Activated gamma-delta T cell (primary cell): ENCODE measurements around the gene SND1.

ENCODE experiments used
- DNase-seq: peaks from one replicate; lab custom pipeline; 2025; lab: John Stamatoyannopoulos, UW

SND1 gene

DNA sequence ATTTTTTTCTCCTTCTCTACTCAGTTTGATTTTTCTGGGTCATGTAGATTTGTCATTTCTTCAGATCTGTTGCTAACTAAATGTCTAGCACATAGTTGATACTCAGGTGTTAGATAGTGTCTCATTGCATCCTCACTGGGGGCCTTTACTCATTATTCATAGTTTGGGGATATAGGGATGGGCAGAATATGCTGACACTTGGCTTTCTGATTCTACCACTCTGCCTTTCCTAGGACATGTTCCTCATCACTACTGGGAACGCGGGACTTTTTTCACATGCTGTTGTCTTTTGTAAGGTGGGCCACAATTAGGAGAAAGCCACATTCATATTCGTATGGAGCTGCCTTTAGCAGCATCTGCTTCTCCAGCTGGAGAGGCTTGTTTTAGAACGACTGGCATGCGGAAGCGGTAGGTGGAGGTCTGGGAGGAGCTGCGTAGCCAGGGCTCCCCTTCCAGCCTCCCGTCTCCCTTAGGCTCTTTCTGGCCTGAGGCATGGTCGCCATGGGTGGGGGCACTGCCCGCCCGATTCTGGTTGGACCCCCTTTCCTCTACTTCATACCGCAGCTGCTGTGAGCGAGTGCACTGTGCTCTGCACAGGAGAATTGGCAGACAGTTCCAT, 78.8 kb downstream of the SND1 start:
- DNase-seq, result no peak

DNA sequence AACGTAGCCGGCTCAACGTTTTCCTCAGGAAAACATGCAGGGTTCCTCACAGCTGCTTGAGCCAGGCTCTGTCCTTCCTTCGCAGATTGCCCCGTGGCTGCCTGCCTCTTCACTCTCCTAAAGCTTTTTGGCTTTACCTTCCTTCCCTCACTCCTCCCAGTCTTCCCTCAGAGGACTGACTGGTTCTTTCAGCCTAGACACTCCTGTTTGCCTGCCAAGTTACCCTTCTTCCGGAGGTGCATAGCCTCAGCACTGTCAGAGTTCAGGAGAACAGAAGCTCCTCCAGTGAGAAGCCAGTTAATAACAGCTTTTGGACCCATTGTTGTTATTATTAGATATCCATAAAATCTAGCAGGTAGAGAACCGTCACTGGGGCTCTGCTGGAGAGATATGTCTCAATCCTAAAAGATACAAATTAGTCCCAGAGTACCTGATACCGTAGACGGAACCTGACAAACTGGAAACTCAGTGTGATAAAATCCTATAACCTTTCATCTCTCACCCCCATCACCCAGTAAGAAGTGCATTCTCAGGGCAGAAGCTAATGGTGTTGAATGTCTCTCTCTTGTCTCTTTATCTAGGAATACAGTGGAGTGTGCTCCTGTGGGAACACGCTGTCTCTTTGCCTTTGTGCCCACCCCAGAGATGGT, 79.6 kb downstream of the SND1 start:
- DNase-seq, result no peak

GRCh38 chr7:127732306-127732705, 80.3 kb downstream of the SND1 start:
- DNase-seq, result no peak

DNA sequence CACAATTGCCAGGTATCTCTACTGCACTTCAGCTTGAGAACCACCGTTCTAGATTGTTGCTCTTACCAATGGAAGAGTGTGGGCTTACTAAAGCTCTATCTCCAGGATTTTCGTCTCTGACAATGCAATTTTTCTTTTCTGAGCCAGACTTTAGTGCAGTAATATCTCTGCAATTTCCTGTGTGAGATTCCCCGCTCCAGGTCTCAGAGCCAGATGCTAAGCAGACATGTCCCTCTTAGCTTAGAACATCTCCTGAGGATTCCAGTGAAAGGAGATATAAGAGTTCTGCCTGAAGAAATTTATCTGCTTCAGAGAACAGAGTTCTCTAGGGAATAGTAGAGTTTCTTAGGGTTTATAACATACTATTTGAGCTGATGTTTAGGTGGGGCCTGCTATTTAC, 82.0 kb downstream of the SND1 start:
- DNase-seq, result no peak

- DNase-seq, result no peak
Measured at GRCh38 chr7:127736511-127736910, 84.5 kb downstream of the SND1 start.

- no peak for DNase-seq
Measured at GRCh38 chr7:127738859-127739258, 86.9 kb downstream of the SND1 start.

- DNase-seq, result no peak
Measured at GRCh38 chr7:127741764-127742375, 89.9 kb downstream of the SND1 start.

DNA sequence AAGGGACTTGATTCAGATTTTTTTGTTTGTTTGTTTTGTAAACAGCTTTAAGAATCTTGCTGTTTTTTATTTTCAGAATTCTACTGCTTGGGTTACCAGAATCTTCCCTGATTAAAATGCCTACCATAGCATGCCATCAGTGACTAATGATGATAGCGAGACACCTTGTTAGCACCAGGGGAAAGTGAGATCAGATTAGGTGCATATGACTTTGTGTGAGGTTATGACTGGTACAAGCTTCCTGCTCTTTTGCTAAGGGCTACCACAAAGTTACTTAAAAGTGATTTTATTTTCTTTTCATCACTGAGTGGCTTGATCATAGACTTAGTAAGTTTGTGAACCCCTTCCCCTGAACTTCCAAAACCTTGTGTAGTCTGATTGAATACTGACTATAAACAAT, 93.5 kb downstream of the SND1 start:
- no peak for DNase-seq

GRCh38 chr7:127751062-127751461, 99.1 kb downstream of the SND1 start:
- DNase-seq, result no peak

- DNase-seq, result no peak
Measured at GRCh38 chr7:127751490-127752448, 99.8 kb downstream of the SND1 start.

DNA sequence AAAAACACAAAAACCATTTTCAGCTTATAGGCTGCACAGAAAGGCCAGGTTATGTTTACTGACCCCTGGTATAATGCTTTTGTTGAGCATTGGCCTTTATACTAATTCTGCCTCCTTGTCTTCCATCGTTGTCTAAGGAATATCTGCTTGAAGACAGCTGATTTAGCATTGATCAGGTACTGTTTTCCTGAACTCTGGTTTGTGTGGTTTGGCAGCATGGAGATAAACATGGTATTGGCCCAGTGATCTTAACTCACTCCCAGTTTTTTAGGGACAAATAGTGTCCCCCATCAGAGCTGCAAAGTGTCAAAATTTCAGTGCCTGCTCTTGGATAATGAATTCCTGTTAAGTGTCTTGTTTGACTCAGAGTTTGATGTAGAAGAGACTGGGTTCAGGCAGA, 100.8 kb downstream of the SND1 start:
- DNase-seq, result no peak

DNA sequence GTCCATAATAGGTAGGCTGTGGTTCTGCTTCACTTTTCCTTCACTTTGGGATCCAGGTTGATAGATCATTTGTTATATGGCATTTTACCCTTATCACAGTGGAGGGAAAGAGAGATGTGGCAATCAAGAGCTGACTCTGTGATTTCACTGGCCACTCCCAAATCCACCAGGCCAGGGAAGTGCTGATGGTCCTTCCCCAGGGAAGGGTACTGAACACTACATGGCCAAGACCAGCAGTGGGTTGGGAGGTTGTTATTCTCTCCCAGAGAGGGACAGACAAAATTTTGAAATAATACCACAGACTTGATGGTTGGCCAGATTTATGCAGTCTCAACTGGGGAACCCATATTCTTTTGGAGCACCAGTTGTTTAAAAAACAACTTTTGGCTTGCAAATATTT, 102.5 kb downstream of the SND1 start:
- DNase-seq, result no peak

DNA sequence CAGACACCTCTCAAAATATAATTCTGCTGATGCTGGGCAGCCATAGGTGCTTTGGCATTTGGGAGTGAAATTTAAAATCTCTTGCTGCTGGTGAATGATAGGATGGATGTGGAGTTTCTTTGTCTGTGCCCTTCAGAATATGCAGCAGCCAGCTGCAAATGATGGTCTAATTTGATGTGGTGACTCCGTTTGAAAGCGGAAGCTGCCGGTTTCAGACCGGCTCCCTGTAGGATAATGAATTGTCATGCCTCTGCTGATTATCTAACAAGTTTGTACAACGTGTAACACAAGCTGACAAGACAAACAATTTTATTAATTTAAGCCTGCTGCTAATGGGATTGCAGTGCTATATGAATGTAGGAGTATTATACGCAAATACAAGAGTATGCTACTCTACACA, 103.5 kb downstream of the SND1 start:
- DNase-seq, result no peak

DNA sequence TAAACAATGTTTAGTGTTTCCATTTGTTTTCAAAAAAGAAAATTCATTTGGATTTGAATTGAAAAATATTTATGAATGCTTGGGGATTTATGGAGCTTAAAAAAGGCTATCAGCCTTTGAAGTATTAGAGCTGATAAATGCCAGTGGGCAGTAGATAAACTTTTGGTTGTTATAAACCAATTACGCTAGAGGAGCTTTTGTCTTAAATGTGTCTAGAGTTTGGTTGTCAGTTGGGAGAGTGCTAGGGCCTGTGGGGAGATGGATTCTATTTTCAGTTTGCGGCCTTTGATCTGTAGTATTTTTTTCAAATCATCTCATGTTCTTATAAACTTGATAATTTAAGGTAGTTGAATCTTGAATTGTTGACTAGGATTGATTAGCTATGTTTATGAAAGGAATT, 104.0 kb downstream of the SND1 start:
- DNase-seq, result no peak

DNA sequence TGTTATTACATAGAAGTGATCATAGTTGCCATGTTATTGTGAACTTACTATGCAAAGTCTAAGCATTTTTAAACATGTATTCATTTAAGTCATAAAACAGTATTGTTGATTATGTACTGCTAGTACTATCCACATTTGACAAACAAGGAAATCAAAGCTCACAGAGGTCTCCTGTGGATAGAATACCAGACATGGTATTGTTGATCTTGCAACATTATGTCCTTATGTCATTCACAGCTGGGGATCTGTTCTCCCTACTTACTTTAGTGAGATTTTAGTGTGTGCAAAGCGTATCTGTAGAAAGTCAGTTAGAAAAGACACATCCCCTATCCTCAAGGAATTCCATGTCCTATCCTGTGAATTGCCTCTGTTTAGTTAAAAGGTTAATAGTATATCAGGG, 106.1 kb downstream of the SND1 start:
- DNase-seq, result no peak

GRCh38 chr7:127758845-127759244, 106.9 kb downstream of the SND1 start:
- DNase-seq, result no peak

- no peak for DNase-seq
Measured at GRCh38 chr7:127759945-127760421, 108.0 kb downstream of the SND1 start.

- no peak for DNase-seq
Measured at GRCh38 chr7:127760436-127761031, 108.5 kb downstream of the SND1 start.

GRCh38 chr7:127761196-127761595, 109.2 kb downstream of the SND1 start:
- DNase-seq, result no peak

- no peak for DNase-seq
Measured at GRCh38 chr7:127764681-127765080, 112.7 kb downstream of the SND1 start.

DNA sequence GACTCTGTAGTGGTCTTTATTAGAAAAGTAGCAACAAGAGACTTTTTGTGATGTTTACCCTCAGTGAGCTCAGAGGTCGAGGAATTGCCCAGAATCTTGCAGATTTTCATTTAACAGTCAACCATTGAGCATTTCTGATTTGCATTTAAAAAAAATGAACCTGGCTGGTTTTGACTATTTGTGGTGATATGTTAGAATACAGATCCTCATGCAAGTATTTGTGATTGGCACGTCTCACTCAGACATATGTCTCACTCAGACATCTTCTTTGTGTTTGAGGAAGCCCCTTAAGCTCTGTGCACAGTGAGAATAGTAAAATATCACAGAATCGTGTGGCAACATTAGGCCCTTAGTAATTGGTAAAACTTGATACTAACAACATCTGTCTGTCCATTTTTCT, 113.2 kb downstream of the SND1 start:
- no peak for DNase-seq
